Coronary artery (tissue), 2 donors: ENCODE results near the gene ACAA1.

ENCODE experiments used
- DNase-seq: peaks from one replicate; pipeline ENCODE4 v3.0.0-alpha.2; 2017; ENCODE audit warnings: low spot score
- H3K27ac ChIP-seq, 2 donors: fragments of 200-600 bp; sonication (generic); one replicate each; pipeline ENCODE4 v1.5.1; 2016 to 2019
- H3K4me3 ChIP-seq: fragments of 200-600 bp; sonication (generic); 2 replicates; pipeline ENCODE4 v1.5.1; 2016; ENCODE audit warnings: mild to moderate bottlenecking, moderate library complexity
- CTCF ChIP-seq: fragments of 200-600 bp; sonication (generic); IDR thresholded peaks from one replicate; pipeline ENCODE4 v1.5.1; 2019; ENCODE audit warnings: antibody characterized with exemption

ACAA1 gene

GRCh38 chr3:38154033-38154494, 17.1 kb upstream of the ACAA1 start:
- no peak for DNase-seq
- Histone ChIP-seq H3K27ac (no peak overlapping the region), H3K4me3 (no peak overlapping the region)
- no peak for TF ChIP-seq CTCF

- no peak for TF ChIP-seq CTCF
- H3K27ac ChIP-seq: no peak overlapping the region
Measured at GRCh38 chr3:38153221-38153620, 16.3 kb upstream of the ACAA1 start.

GRCh38 chr3:38152609-38153008, 15.7 kb upstream of the ACAA1 start:
- Histone ChIP-seq H3K27ac (no peak overlapping the region), H3K4me3 (no peak overlapping the region)
- no peak for TF ChIP-seq CTCF
- DNase-seq: no peak

More at GRCh38 chr3:38153221-38153620, 16.3 kb upstream of the ACAA1 start:
- no peak for DNase-seq
- no peak overlapping the region for H3K4me3 ChIP-seq

GRCh38 chr3:38151667-38152265, 14.8 kb upstream of the ACAA1 start:
- TF ChIP-seq CTCF: no peak
- DNase-seq: no peak

GRCh38 chr3:38150780-38151528, 14.0 kb upstream of the ACAA1 start:
- no peak for TF ChIP-seq CTCF
- H3K4me3 ChIP-seq: no peak overlapping the region
- DNase-seq: peak; percentile 9
- no peak overlapping the region for H3K27ac ChIP-seq

More at GRCh38 chr3:38151667-38152265, 14.8 kb upstream of the ACAA1 start:
- Histone ChIP-seq H3K4me3 (no peak overlapping the region), H3K27ac (no peak overlapping the region)

GRCh38 chr3:38149708-38150107, 12.8 kb upstream of the ACAA1 start:
- DNase-seq: peak; percentile 9
- TF ChIP-seq CTCF: no peak
- H3K27ac ChIP-seq: peak overlapping the region in 1 of 2 donors; percentile 31
- H3K4me3 ChIP-seq: no peak overlapping the region
